ENCODE data around the gene OSBPL8. TPM values are rescaled to one million over a fixed set of nuclear protein-coding genes. Genes with fewer than 3 reads are reported as not detected.

The OSBPL8 gene
- total and polyA plus RNA-seq, 9 of the 15 experiments (the other 6 are each of a cell fraction or from before 2014, with no cell fraction given), result 17.4 to 82.7 (median 42.8) TPM

DNA sequence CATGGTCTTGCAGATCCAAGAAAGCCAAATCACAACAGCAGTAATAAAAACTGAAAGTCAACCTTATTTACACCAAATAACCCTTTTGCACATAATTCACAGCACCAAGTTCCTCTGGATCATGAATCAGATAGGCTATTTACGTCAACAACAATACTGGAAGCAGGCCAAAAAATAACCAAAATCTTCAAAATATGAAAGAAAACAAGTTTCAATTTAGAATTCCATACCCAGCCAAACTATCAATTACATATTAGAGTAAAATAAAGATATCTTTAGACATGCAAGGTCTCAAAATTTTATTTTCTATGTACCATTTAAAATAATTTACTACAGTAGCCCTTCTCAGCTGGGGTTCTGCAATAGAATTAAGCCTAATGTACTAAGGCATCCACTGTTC, 134.6 kb downstream of the OSBPL8 start (continued):
- TF ChIP-seq, protein P1, sequence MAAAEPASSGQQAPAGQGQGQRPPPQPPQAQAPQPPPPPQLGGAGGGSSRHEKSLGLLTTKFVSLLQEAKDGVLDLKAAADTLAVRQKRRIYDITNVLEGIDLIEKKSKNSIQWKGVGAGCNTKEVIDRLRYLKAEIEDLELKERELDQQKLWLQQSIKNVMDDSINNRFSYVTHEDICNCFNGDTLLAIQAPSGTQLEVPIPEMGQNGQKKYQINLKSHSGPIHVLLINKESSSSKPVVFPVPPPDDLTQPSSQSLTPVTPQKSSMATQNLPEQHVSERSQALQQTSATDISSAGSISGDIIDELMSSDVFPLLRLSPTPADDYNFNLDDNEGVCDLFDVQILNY (CRISPR knock-in tag; IDR thresholded peaks at IDR 0.05), result no peak
- no peak for TF ChIP-seq ZC3H8 (IDR thresholded peaks at IDR 0.05)
- TF ChIP-seq, protein P2, sequence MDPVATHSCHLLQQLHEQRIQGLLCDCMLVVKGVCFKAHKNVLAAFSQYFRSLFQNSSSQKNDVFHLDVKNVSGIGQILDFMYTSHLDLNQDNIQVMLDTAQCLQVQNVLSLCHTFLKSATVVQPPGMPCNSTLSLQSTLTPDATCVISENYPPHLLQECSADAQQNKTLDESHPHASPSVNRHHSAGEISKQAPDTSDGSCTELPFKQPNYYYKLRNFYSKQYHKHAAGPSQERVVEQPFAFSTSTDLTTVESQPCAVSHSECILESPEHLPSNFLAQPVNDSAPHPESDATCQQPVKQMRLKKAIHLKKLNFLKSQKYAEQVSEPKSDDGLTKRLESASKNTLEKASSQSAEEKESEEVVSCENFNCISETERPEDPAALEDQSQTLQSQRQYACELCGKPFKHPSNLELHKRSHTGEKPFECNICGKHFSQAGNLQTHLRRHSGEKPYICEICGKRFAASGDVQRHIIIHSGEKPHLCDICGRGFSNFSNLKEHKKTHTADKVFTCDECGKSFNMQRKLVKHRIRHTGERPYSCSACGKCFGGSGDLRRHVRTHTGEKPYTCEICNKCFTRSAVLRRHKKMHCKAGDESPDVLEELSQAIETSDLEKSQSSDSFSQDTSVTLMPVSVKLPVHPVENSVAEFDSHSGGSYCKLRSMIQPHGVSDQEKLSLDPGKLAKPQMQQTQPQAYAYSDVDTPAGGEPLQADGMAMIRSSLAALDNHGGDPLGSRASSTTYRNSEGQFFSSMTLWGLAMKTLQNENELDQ (CRISPR knock-in tag; IDR thresholded peaks at IDR 0.05; ENCODE audit: borderline replicate concordance), result no peak
- TF ChIP-seq, protein P3, sequence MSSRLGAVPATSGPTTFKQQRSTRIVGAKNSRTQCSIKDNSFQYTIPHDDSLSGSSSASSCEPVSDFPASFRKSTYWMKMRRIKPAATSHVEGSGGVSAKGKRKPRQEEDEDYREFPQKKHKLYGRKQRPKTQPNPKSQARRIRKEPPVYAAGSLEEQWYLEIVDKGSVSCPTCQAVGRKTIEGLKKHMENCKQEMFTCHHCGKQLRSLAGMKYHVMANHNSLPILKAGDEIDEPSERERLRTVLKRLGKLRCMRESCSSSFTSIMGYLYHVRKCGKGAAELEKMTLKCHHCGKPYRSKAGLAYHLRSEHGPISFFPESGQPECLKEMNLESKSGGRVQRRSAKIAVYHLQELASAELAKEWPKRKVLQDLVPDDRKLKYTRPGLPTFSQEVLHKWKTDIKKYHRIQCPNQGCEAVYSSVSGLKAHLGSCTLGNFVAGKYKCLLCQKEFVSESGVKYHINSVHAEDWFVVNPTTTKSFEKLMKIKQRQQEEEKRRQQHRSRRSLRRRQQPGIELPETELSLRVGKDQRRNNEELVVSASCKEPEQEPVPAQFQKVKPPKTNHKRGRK (tag; IDR thresholded peaks at IDR 0.05), result no peak
